ENCODE measurements around the gene PCDHGA6.
"Not testable (repeated sequence)": the region's sequence is repeated elsewhere in the genome, so short reads cannot be mapped to it uniquely, and the experiment has no call there.

PCDHGA6 gene

DNA sequence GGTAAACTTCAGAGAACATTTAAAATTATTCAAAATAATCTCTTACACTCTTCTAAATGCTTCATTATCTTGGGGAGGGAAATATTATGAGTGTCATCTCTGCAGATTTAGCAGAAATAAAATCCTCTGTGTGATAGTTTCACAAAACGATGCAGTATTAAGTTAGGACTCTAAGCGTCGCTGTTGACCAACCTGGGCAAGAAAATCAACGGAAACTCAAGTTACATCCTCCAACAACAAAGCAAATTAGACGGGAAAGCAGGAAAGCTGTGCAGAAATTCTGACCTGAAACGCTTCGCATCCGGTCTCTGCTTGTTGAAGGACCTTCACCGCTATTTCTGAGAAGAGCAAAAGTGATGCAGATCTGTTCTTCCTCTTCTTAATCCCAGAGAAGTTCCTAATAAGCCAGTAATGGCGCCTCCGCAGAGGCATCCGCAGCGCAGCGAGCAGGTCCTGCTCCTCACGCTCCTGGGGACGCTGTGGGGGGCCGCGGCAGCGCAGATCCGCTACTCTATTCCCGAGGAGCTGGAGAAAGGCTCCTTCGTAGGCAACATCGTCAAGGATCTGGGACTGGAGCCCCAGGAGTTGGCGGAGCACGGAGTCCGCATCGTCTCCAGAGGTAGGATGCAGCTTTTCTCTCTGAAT, at the start of gene PCDHGA6:
Gene PCDHGA6 (plus strand): TSS at position 219 of the 645 bp plus-strand sequence. CDS start 193 bp downstream, at position 412.
- DNase-seq = no peak

DNA sequence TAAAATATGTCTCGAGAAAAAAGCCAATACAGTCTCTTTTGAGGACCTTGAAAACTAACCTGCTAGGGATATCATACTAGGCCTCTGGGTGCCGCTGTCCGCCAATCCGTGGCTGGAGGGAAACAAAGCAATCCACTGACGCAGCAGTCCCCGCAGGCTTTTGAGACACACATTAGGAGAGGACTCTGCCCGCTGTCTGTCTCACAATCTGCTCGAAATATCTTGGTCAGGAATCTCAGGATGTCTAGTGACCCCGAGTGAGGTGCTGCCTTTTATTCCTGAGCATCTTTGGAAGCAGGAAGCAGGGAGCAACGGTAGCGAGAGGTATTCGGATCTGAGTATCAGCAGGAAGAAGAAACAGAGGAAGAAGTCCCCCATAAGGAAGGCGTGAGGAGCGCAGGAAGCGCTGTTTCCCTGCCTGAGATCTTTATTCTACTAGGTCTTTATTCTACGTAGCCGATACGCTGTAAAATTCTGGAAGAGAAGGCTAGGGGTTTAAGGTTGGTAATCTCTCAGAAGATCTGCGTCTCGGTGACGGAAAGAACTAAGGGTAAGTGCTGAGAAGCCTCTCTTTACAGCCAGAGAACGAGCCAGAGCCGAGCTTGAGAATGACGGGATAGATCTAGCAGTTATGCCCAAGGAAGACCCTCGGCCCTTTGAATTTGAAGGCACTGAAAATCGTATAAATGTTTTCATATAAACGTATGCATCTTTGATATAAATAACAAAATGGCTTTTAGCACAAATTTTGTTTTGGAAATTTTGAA, 47.4 kb upstream of the PCDHGA6 start:
- peak; percentile 71 for DNase-seq

DNA sequence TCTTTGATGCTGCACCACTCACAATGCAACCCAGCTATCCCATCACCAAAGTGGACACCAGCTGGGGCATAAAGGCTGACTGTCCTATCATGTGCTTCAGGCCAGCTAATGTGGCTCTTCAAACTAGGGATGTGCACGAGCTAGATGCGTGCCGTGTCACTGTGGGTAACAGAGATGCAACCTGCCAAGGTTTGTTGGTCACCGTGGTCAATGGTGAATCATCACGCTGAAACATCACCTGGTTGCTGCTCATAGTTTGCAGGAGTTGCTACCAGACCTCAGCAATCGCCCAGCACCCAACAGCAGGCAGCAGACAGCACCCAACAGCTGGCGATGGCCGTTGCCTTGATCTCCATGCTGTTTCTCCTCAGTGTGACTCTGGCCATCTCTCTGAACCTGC, 45.5 kb upstream of the PCDHGA6 start:
- DNase-seq = no peak

DNA sequence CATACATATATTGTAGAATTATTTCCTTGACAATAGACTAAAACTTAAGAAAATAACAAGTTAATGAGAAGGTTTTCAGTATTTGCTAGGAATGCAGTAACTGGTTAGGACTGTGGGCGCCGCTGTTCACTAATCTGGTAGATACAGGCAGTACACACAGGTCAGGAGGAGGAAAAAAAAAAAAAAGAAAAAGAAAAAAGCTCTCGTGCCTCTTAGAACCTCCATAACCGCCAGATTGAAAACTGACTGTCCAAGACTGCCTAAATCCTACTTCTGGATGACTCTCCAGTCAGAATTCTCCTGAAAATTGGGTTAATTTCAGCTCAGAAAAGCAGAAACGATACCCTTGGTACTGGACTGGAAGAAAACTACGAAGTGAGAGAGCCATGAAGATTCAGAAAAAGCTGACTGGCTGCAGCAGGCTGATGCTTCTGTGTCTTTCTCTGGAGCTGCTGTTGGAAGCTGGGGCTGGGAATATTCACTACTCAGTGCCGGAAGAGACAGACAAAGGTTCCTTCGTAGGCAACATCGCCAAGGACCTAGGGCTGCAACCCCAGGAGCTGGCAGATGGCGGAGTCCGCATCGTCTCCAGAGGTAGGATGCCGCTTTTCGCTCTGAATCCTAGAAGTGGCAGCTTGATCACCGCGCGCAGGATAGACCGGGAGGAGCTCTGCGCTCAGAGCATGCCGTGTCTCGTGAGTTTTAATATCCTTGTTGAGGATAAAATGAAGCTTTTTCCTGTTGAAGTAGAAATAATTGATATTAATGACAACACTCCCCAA, 43.2 kb upstream of the PCDHGA6 start, which contains the start of gene PCDHGA1:
Gene PCDHGA1 (plus strand): TSS at position 216 of the 782 bp plus-strand sequence.
- no peak for DNase-seq

DNA sequence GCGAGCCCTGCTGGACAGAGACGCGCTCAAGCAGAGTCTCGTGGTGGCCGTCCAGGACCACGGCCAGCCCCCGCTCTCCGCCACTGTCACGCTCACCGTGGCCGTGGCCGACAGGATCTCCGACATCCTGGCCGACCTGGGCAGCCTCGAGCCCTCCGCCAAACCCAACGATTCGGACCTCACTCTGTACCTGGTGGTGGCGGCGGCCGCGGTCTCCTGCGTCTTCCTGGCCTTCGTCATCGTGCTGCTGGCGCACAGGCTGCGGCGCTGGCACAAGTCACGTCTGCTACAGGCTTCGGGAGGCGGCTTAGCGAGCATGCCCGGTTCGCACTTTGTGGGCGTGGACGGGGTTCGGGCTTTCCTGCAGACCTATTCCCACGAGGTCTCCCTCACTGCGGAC, 41.1 kb upstream of the PCDHGA6 start:
- not testable (repeated sequence) for DNase-seq

DNA sequence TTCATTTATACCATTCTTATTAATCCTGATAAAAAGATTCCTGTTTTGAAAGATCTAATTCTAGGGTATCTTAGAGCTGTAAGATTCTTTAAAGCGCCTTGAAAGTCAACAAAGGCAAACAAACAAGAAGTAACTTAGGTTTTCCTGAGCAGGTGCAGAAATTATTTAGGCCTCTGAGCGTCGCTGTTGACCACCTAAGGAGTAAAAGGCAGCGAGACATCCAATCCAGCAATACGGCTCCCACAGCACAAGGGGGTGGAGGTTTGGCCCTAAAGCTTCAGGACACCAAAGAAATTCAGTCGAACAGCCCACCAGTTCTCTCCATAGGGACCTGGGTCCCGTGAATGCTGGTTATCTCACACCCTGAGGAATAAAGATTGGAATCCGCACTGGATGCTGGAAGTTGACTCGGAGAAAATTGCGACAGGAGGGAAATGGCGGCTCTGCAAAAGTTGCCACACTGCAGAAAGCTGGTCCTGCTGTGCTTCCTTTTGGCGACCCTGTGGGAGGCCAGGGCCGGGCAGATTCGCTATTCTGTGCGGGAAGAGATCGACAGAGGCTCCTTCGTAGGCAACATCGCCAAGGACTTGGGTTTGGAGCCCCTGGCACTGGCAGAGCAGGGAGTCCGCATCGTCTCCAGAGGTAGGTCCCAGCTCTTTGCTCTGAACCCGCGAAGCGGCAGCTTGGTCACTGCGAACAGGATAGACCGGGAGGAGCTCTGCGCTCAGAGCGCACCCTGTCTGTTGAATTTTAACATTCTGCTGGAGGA, 35.0 kb upstream of the PCDHGA6 start, which contains the start of gene PCDHGA2:
Gene PCDHGA2 (plus strand): TSS at position 223 of the 769 bp plus-strand sequence.
- no peak for DNase-seq

DNA sequence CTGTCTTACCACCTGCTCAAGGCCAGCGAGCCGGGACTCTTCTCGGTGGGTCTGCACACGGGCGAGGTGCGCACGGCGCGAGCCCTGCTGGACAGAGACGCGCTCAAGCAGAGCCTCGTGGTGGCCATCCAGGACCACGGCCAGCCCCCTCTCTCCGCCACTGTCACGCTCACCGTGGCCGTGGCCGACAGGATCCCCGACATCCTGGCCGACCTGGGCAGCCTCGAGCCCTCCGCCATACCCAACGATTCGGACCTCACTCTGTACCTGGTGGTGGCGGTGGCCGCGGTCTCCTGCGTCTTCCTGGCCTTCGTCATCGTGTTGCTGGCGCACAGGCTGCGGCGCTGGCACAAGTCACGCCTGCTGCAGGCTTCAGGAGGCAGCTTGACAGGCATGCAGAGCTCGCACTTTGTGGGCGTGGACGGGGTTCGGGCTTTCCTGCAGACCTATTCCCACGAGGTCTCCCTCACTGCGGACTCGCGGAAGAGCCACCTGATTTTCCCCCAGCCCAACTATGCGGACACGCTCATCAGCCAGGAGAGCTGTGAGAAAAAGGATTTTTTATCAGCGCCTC, 32.8 kb upstream of the PCDHGA6 start:
- not testable (repeated sequence) for DNase-seq

DNA sequence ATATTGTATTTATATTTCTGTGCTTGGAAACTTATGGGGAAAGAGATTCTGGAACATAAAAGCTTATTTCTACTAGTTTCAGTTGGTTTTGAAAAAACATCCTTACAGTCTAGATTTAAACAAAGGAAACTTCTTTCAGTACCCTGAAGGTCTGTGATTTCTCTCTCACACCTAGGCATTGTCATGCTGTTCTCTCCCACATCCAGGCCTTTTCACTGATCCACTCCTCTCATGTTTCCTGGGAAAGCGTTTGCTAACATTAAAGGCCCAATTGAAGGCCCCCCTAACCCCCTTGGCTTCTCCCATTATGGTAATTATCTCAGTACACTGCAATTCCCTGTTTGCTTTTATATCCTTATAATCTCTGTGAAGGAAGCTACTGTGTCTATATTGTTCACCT, 30.9 kb upstream of the PCDHGA6 start:
- no peak for DNase-seq

DNA sequence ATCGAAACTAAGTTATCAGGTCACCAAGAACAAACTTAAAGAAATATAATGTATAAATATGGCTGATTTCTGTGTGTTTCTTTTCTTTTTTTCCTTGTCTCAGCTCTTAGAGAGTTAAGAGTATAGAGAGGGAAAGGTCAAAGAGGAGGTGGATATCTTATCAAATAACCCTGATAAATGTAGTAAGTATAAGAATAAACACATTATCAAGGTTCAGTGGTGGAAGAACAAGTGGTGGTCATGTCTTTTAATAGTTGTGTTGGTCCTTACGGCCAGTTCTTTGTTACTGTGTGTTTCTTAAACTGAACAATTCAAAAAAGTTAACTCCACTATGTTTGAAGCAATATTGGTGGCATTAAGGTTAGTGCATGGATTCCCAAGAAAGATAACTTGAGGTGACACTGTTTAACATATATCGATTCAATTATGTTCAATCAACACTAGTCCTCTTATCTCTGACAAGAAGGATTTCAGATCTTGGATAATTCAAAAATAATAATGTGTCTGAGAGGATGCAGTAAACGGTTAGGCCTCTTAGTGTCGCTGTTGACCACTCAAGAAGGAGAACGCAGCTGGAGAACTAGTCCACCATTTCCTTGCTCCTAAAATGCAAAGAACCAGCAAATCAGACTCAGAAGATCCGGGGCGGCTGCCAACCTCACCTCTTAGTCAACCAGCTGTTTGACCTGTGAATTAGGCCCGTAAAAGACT, 30.3 kb upstream of the PCDHGA6 start, which contains the start of gene PCDHGA3:
Gene PCDHGA3 (plus strand): TSS at position 588 of the 711 bp plus-strand sequence. CDS start 205 bp downstream, outside the sequence.
- no peak for DNase-seq

DNA sequence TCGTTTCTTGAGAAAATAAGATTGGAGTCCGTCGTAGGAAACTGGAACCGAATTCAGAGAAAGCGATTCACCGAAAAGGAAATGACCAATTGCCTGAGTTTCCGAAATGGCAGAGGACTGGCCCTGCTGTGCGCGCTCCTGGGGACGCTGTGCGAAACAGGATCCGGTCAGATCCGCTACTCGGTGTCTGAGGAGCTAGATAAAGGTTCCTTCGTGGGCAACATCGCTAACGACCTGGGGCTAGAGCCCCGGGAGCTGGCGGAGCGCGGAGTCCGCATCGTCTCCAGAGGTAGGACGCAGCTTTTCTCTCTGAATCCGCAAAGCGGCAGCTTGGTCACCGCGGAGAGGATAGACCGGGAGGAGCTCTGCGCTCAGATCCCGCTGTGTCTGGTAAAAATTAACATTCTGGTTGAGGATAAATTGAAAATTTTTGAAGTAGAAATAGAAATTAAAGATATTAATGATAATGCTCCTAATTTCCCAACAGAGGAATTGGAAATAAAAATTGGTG, 29.7 kb upstream of the PCDHGA6 start:
- no peak for DNase-seq

DNA sequence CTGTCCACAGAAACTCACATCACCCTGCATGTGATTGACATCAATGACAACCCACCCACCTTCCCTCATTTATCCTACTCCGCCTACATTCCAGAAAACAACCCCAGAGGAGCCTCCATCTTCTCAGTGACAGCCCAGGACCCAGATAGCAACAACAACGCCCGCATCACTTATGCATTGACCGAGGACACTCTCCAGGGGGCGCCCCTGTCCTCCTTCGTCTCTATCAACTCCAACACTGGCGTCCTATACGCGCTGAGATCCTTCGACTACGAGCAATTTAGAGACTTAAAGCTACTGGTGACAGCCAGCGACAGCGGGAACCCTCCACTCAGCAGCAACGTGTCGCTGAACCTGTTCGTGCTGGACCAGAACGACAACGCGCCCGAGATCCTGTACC, 28.4 kb upstream of the PCDHGA6 start:
- DNase-seq = no peak

DNA sequence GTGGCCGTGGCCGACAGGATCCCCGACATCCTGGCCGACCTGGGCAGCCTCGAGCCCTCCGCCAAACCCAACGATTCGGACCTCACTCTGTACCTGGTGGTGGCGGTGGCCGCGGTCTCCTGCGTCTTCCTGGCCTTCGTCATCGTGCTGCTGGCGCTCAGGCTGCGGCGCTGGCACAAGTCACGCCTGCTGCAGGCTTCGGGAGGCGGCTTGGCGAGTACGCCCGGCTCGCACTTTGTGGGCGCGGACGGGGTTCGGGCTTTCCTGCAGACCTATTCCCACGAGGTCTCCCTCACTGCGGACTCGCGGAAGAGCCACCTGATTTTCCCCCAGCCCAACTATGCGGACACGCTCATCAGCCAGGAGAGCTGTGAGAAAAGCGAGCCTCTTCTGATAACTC, 27.7 kb upstream of the PCDHGA6 start:
- DNase-seq = not testable (repeated sequence)

DNA sequence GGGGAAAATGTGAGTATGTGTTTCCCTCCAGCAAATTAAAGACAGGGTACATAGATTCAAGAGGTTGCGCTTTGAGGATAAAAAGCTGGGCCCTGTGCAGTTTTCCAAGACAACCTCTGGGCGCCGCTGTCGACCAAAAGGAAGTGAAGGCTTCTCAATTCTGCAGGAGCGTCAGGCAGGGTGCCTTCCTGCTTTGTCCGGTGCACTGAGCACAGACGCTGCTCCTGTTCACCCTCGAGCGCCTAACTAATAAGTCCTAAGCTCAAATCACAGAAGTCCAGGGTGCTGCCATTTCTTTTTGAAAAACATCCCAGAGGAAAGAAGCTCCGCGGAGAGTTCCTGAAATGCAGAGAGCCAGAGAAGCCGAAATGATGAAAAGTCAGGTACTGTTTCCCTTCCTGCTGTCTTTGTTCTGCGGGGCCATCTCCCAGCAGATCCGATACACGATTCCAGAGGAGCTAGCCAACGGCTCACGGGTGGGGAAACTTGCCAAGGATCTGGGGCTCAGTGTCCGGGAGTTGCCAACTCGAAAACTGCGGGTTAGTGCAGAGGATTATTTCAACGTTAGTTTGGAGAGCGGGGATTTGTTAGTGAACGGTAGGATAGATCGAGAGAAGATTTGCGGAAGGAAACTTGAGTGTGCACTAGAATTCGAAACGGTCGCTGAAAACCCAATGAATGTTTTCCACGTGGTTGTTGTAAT, 23.6 kb upstream of the PCDHGA6 start, which contains the start of gene PCDHGB1:
Gene PCDHGB1 (plus strand): TSS at position 183 of the 703 bp plus-strand sequence. CDS start 162 bp downstream, at position 345.
- peak; percentile 87 for DNase-seq

DNA sequence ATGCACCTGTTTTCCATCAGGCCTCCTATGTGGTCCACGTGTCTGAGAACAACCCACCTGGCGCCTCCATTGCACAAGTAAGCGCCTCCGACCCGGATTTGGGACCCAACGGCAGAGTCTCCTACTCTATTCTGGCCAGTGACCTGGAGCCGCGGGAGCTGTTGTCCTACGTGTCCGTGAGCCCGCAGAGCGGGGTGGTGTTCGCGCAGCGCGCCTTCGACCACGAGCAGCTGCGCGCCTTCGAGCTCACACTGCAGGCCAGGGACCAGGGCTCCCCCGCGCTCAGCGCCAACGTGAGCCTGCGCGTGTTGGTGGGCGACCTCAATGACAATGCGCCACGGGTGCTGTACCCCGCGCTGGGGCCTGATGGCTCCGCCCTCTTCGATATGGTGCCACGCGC, 22.1 kb upstream of the PCDHGA6 start:
- no peak for DNase-seq

DNA sequence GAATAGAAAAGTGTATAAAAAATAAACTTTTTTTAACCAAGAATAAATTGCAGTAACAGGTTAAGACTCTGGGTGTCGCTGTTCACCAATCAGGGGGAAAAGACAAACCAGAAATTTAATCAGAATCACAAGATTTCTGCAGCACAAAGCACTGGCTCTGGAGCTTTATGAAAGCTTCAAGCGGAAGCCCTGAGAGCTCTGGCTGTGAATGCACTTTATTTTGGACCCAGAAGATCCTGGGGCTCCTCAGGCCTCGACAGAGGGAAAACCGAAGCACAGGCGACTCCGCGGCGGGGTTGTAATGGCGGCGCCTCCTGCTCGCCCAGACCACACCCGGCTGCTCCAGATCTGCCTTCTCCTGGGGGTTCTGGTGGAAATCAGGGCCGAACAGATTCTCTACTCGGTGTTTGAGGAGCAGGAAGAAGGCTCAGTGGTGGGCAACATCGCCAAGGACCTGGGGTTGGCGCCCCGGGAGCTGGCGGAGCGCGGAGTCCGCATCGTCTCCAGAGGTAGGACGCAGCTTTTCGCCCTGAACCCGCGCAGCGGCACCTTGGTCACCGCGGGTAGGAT, 18.7 kb upstream of the PCDHGA6 start, which contains the start of gene PCDHGA4:
Gene PCDHGA4 (plus strand): TSS at position 122 of the 570 bp plus-strand sequence. CDS start 87 bp downstream, at position 209.
- no peak for DNase-seq

DNA sequence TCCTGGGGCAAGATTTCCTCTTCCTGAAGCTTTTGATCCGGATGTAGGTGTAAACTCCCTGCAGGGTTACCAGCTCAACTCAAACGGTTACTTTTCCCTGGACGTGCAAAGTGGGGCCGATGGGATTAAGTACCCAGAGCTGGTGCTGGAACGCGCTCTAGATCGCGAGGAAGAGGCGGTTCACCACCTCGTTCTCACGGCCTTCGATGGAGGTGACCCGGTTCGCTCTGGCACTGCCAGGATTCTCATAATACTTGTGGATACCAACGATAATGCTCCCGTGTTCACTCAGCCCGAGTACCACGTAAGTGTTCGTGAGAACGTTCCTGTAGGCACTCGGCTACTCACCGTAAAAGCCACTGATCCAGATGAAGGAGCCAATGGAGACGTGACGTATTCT, 18.1 kb upstream of the PCDHGA6 start:
- no peak for DNase-seq

DNA sequence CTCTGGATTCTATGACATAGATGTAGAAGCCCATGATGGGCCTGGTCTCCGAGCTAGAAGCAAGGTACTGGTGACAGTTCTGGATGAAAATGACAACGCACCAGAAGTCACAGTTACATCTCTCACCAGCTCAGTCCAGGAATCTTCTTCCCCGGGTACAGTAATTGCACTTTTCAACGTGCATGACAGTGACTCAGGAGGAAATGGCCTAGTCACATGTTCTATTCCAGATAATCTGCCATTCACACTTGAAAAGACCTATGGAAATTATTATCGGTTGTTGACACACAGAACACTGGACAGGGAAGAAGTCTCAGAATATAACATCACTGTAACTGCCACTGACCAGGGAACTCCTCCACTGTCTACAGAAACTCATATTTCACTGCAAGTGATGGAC, 17.6 kb upstream of the PCDHGA6 start:
- no peak for DNase-seq

DNA sequence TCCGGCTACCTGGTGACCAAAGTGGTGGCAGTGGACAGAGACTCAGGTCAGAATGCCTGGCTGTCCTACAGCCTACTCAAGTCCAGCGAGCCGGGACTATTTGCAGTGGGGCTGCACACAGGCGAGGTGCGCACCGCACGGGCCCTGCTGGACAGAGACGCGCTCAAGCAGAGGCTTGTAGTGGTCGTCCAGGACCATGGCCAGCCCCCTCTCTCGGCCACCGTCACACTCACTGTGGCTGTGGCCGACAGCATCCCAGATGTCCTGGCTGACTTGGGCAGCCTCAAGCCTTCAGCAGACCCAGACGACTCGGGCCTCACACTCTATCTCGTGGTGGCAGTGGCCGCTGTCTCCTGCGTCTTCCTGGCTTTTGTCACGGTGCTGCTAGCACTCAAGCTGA, 16.7 kb upstream of the PCDHGA6 start:
- DNase-seq = no peak

DNA sequence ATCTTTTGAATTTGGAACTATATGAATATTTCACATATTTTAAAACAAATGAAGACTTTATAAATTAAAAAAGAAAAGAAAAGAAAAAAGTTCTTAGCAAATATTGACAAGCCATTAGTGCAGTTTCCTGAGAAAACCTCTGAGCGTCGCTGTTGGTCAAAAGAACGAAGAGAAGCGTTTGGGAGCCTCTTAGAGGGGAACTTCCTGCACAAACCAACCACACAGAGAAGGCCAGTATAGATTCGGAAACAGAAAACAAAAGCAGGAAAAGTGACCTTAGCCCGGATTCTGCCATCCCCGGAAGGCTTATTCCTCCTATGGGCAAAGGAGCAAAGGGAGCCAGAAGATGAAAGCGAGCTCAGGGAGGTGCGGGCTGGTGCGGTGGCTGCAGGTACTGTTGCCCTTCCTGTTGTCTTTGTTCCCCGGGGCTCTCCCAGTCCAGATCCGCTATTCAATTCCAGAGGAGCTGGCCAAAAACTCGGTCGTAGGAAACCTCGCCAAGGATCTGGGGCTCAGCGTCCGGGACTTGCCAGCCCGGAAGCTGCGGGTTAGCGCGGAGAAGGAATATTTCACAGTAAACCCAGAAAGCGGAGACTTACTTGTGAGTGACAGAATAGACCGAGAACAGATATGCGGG, 13.8 kb upstream of the PCDHGA6 start, which contains the start of gene PCDHGB2:
Gene PCDHGB2 (plus strand): TSS at position 205 of the 637 bp plus-strand sequence. CDS start 142 bp downstream, at position 347.
- no peak for DNase-seq
